DOHH2 (cell line): ENCODE measurements around the gene ZC3H4.
A peak's percentile ranks its signal among the peaks of the same experiment; 100 is the strongest.
"Not testable (repeated sequence)": the region's sequence is repeated elsewhere in the genome, so short reads cannot be mapped to it uniquely, and the experiment has no call there.

Experiments
- H3F3A ChIP-seq: fragments of 200-600 bp; sonication (generic), shearing (Covaris generic); 2 replicates; pipeline ENCODE4 v1.6.0; 2016; ENCODE audit warnings: antibody characterized with exemption, mild to moderate bottlenecking; ENCODE audit not compliant: control insufficient read depth, insufficient read depth
- H3K27ac ChIP-seq: fragments of 200-600 bp; sonication (generic); 2 replicates; pipeline ENCODE4 v1.5.1; 2014; ENCODE audit warnings: low read depth, mild to moderate bottlenecking, low read length, moderate library complexity
- H3K27me3 ChIP-seq: fragments of 200-600 bp; sonication (generic); 2 replicates; pipeline ENCODE4 v1.6.1; 2014; ENCODE audit warnings: mild to moderate bottlenecking, low read length, mixed read lengths; ENCODE audit not compliant: control insufficient read depth
- H3K36me3 ChIP-seq: fragments of 200-600 bp; sonication (generic); 2 replicates; pipeline ENCODE4 v1.6.1; 2014; ENCODE audit warnings: mild to moderate bottlenecking, low read length, moderate library complexity, mixed read lengths; ENCODE audit not compliant: control insufficient read depth
- H3K4me1 ChIP-seq: fragments of 200-600 bp; sonication (generic); 2 replicates; pipeline ENCODE4 v1.6.1; 2014; ENCODE audit warnings: mild to moderate bottlenecking, low read length, mixed read lengths; ENCODE audit not compliant: control insufficient read depth
- H3K4me2 ChIP-seq: fragments of 200-600 bp; sonication (generic); 2 replicates; pipeline ENCODE4 v1.6.0; 2014; ENCODE audit warnings: mild to moderate bottlenecking, low read length, moderate library complexity
- H3K4me3 ChIP-seq: fragments of 200-600 bp; sonication (generic); 2 replicates; pipeline ENCODE4 v1.5.1; 2014; ENCODE audit warnings: mild to moderate bottlenecking, low read length, mixed read lengths
- H3K79me2 ChIP-seq: fragments of 200-600 bp; sonication (generic); 2 replicates; pipeline ENCODE4 v1.6.1; 2014; ENCODE audit warnings: mild to moderate bottlenecking, low read length, mixed read lengths; ENCODE audit not compliant: control insufficient read depth
- H3K9me2 ChIP-seq: fragments of 200-600 bp; sonication (generic); replicated peaks from 2 replicates; pipeline ENCODE4 v1.6.1; 2014; ENCODE audit warnings: mild to moderate bottlenecking, low read length, mixed read lengths; ENCODE audit not compliant: control insufficient read depth
- H3K9me3 ChIP-seq: fragments of 200-600 bp; sonication (generic); 2 replicates; pipeline ENCODE4 v1.6.1; 2014; ENCODE audit warnings: antibody characterized with exemption, low read length, mixed read lengths; ENCODE audit not compliant: control insufficient read depth, insufficient read depth
- H4K20me1 ChIP-seq: fragments of 200-600 bp; sonication (generic); 2 replicates; pipeline ENCODE4 v1.6.0; 2014; ENCODE audit warnings: low read depth, mild to moderate bottlenecking, antibody characterized with exemption, low read length, moderate library complexity; ENCODE audit not compliant: control insufficient read depth, insufficient read depth
- EZH2phosphoT487 ChIP-seq: fragments of 200-600 bp; sonication (generic); IDR thresholded peaks from 2 replicates; pipeline ENCODE4 v1.6.1; 2017; ENCODE audit warnings: borderline replicate concordance, mild to moderate bottlenecking, antibody characterized with exemption, low read length, moderate library complexity, mixed read lengths
- TF ChIP-seq, protein P1 (sequence below): fragments of 200-600 bp; sonication (generic); IDR thresholded peaks from one replicate; pipeline ENCODE4 v1.5.1; 2014; ENCODE audit warnings: antibody characterized with exemption, mild to moderate bottlenecking, low read depth, low read length; ENCODE audit not compliant: poor library complexity, severe bottlenecking

ZC3H4 gene

DNA sequence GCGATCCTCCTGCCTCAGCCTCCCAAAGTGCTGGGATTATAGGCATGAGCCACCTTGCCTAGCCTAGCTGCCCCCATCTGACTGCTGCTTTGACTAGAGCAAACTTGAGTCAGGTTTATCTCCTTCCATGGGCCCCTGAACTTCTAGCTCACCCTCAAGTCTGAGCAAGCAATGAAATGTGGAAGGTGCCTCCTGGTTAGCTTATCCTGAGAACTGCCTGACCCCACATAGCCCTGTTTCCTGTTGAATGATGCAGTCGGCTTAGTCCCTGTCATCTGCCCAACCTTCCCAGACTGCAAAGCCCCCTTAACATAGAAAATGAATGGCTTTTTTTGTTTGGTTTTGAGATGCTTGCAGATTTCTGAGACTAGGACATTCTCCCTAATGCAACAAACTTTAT lies 56.2 kb downstream of the ZC3H4 start:
- H3K4me1 ChIP-seq: no peaks in the 10 kb centered on the region
- H3K4me3 ChIP-seq: no peak overlapping the region
- no peaks in the 10 kb centered on the region for H4K20me1 ChIP-seq
- H3K36me3 ChIP-seq: no peaks in the 10 kb centered on the region
- H3K27me3 ChIP-seq: no peaks in the 10 kb centered on the region
- no peaks in the 10 kb centered on the region for H3F3A ChIP-seq
- H3K9me3 ChIP-seq: no peaks in the 10 kb centered on the region
- no peaks in the 10 kb centered on the region for H3K79me2 ChIP-seq
- TF ChIP-seq, protein P1, sequence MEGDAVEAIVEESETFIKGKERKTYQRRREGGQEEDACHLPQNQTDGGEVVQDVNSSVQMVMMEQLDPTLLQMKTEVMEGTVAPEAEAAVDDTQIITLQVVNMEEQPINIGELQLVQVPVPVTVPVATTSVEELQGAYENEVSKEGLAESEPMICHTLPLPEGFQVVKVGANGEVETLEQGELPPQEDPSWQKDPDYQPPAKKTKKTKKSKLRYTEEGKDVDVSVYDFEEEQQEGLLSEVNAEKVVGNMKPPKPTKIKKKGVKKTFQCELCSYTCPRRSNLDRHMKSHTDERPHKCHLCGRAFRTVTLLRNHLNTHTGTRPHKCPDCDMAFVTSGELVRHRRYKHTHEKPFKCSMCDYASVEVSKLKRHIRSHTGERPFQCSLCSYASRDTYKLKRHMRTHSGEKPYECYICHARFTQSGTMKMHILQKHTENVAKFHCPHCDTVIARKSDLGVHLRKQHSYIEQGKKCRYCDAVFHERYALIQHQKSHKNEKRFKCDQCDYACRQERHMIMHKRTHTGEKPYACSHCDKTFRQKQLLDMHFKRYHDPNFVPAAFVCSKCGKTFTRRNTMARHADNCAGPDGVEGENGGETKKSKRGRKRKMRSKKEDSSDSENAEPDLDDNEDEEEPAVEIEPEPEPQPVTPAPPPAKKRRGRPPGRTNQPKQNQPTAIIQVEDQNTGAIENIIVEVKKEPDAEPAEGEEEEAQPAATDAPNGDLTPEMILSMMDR: no peak
- no peak for TF ChIP-seq EZH2phosphoT487
- H3K9me2 ChIP-seq: no peaks in the 10 kb centered on the region
- no peak overlapping the region for H3K27ac ChIP-seq
- no peak overlapping the region for H3K4me2 ChIP-seq

DNA sequence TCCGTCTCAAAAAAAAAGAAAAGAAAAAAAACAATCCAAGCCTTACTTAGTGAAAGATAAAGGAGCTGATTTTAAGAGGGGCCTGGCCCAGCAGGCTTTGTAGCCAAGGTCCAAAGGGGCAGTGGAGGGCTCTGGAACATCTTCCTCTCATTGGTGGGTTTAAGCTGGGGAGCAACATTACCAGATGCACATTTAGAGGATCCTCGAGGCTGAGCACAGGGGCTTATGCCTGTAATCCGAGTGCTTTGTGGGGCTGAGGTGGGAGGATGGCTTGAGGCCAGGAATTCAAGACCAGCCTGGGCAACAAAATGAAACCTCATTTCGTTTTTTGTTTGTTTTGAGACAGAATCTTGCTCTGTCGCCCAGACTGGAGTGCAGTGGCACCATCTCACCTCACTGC lies 57.2 kb downstream of the ZC3H4 start:
- H3K9me2 ChIP-seq: no peaks in the 10 kb centered on the region

DNA sequence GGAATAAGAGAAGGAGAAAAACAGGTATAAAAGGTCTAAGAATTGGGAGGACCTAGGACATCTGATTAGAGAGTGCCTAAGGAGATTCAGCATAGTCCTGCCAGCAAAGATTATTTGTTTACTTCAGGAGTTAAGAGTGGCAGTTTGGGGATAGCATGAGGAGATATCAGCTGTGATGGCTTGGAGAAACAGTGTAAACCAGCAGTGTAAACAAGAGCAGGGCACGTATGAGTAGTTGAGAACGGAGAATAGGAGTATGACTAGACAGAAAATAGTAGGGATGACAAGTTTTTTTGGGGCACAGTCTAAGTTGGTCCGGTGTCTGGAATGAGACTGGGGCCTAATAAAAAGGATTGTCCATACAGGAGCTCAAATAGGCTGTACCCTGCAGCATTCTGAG lies 63.0 kb downstream of the ZC3H4 start:
- not testable (repeated sequence) for H3K27ac ChIP-seq, H3K9me3 ChIP-seq, H3K36me3 ChIP-seq, H4K20me1 ChIP-seq, H3F3A ChIP-seq, H3K27me3 ChIP-seq, H3K4me2 ChIP-seq, H3K9me2 ChIP-seq, H3K4me1 ChIP-seq, H3K4me3 ChIP-seq
- H3K79me2 ChIP-seq: peaks cover 26% of the 10 kb centered on the region

More for the DNA sequence above, 57.2 kb downstream of the ZC3H4 start:
- Histone ChIP-seq H3K4me1 (no peaks in the 10 kb centered on the region), H3K4me3 (no peak overlapping the region), H3K36me3 (no peaks in the 10 kb centered on the region), H4K20me1 (no peaks in the 10 kb centered on the region), H3K9me3 (no peaks in the 10 kb centered on the region), H3K79me2 (no peaks in the 10 kb centered on the region), H3K27me3 (no peaks in the 10 kb centered on the region), H3K27ac (no peak overlapping the region), H3F3A (no peaks in the 10 kb centered on the region), H3K4me2 (no peak overlapping the region)
- TF ChIP-seq, protein P1: no peak
- TF ChIP-seq EZH2phosphoT487: no peak

DNA sequence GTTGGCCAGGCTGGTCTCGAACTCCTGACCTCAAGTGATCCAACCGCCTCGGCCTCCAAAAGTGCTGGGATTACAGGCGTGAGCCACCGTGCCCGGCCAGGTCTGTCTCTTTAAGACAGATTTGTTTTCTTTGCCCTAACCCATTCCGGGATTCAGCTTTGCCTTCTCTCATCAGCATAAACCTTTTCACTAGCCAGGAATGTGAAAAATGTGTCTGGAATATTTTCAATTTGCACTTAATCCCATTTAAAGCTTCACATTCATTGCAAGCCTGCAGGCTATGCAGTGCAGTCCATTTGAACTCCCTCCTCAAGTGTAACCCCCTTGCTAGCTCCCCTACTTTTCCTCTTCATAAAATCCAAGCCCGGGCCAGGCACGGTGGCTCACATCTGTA lies 64.3 kb downstream of the ZC3H4 start:
- peak overlapping the region; percentile 80 for H3K4me3 ChIP-seq
- peaks cover 10% of the 10 kb centered on the region for H3K4me1 ChIP-seq
- no peaks in the 10 kb centered on the region for H3F3A ChIP-seq
- no peaks in the 10 kb centered on the region for H3K9me2 ChIP-seq
- peaks cover 26% of the 10 kb centered on the region for H3K79me2 ChIP-seq
- no peaks in the 10 kb centered on the region for H3K27me3 ChIP-seq
- H3K27ac ChIP-seq: no peak overlapping the region
- H3K4me2 ChIP-seq: peak overlapping the region; percentile 53
- no peaks in the 10 kb centered on the region for H4K20me1 ChIP-seq
- peaks cover 2% of the 10 kb centered on the region; the same call in 1 of the 2 replicates for H3K9me3 ChIP-seq
- TF ChIP-seq, protein P1: no peak
- no peak for TF ChIP-seq EZH2phosphoT487
- H3K36me3 ChIP-seq: peaks cover 5% of the 10 kb centered on the region
